GM15510 (cell line): ENCODE data around the gene TTN.

ENCODE experiments used
- POLR2A ChIP-seq: IDR thresholded peaks from 3 replicates; pipeline ENCODE4 v1.6.1; 2011; ENCODE audit warnings: borderline replicate concordance; ENCODE audit not compliant: insufficient read length; ENCODE audit errors: extremely low read depth

TTN gene

DNA sequence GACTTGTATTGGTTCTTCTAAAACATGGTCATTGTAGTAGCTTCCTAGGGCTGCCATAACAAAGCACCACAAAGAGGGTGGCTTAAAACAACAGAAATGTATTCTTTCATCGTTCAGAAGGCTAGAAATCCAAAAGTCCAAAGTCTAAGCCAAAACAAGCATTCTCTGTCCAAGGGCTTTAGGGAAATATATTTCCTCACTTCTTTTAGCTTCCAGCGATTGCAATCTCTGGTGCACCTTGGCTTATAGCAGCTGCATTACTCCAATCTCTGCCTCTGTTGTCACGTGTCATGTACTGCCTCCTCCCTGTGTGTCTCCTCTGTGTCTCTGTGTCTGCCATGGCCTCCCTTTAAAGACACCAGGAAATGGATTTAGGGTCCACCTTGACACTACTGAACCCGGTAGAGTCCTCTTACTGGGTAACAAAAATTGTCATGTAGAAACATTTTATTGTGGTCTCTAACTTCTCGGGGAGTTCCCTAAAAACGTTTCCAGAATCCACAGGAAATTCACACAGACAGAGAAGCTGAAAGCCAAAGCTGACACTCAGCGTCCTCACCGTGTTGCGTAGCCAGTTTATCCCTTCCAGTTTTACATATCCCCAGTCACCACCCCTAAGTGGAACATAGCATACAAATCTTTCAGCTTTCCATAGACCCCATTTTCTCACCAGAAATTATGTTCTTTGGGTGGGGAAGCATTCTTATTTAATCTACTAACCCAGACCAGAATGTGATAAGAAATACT is 20.7 kb upstream of the TTN start:
- TF ChIP-seq POLR2A, result no peak

DNA sequence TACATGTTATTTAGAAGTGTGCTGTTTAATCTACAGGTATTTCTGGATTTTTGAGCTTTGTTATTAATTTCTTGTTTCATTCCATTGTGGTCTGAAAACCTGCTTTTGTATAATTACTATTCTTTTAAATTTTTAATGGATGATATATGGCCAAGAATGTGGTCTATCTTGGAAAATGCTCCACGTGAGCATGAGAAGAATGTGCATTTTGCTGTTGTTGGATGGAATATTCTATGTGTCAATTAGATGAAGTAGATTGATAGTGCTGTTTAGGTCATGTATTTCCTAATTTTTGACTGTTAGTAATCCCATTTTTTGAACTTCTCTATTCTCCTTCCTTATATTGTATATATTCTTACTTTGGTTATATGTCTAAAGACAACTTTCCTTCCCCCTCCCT is 19.9 kb upstream of the TTN start:
- TF ChIP-seq POLR2A, result no peak

DNA sequence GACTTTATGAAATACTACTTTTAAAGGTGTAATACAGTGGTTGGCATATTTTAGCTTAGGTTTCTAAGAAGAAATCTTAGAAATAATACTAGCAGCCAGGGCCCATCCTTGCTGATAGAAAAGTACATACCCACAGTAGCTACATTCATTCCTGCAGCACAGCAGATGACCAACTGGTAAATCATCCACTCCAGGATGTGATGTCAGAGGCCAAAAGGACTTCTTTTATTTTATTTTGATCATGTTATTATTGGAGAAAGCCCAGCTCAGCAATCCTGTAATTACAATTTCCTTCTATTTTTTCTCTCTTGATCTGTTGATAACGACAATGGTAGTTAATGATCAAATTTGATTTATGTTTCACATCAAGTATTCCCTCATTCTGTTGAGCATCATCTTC is 18.0 kb upstream of the TTN start:
- no peak for TF ChIP-seq POLR2A

DNA sequence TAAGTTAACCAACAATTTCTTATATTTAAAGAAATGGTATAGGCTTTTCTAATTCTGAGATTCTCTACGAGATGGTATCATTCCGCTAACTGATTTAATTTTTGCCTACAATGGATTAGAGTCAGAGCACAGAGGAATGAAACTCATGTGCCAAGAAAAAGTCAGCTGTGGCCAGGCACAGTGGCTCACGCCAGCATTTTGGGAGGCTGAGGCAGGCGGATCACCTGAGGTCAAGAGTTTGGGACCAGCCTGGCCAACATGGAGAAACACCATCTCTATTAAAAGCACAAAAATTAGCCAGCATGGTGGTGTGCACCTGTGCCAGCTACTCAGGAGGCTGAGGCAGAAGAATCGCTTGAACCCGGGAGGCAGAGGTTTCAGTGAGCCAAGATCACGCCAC is 17.0 kb upstream of the TTN start:
- no peak for TF ChIP-seq POLR2A

DNA sequence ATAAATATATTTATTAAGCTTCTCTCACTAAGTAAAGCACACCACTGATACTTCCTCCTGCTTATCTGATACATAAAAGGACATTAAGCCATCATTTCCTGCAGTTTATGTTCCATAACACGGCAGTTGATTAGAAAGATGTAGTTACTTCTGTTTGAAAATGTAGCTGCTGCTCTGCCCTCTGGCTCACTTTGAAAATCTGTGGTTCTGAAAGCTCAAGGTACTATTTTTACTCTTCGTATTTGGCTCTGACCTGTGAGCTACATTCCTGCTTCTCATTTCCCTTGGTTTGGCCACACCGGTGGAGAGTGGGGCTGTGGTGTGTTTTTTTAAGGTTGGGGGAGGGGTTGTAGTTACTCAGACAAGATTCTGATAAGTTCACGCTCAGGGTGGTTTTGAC is 12.8 kb upstream of the TTN start:
- TF ChIP-seq POLR2A, result no peak

DNA sequence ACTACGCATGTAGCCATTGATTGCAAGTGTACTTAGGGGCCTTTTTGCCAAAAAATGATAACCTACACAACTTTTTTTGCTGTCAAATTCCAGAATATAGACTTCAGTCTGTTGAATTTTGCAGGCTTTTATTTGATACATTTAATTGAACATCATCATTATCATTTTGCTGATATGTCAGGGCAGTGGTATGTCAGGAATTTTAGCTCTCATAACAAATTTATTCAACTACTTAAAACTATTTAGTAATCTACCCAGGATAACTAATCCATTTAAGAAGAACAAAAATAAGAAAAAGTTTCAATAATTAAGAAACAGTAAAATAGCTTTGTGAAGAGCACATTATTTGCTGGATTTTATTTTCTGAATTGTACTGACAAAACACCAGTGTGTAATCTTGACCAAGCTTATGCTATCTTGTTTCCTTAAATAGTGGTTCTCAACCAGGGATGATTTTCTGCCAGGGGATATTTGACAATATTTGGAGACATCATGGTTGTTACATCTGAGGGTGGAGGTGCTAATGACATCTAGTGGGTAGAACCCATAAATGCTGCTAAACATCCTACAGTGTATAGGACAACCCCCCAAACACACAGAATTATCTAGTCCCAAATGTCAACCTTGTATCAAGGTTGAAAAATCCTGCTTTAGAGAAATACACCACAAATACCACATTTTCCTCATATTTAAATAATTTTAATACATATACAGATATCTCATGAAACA is 12.1 kb upstream of the TTN start:
- TF ChIP-seq POLR2A, result no peak

DNA sequence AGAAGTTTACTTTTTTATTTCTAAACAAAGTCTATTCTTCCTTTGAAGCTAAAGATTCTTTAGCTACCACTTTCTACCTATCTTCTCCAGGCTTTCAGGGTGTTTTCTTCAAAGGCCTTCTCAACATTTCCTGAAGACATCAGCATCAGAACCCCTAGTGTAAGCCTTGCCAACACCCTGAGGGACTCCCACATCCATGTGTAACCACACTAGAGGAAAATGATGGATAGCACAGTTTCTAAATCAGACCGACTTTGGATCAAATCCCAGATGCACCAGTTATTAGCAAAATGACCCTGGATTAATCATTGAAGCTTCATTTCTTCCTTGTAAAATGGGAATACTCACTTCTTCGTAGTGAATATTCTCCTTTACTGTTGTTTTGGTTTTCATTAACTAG is 4.7 kb upstream of the TTN start:
- TF ChIP-seq POLR2A, result no peak

DNA sequence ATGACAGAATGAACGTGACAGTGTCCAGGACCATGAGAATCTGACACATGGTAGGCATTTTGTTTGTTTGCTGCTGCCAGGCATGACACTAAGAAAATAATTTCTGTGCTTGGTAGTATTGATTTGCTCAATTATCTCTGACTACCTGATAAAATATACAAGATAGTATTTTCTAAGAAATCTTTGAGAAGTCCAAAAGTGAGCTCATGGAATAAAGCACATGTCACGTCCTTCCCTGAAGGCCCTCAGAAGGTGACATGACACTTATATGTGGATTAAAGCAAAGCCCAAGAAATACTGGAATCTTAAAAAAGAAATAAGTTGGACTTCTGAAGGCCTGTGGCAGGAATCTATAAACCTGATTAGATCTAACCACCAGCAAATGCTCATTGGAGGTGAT is 3.8 kb upstream of the TTN start:
- TF ChIP-seq POLR2A, result no peak

DNA sequence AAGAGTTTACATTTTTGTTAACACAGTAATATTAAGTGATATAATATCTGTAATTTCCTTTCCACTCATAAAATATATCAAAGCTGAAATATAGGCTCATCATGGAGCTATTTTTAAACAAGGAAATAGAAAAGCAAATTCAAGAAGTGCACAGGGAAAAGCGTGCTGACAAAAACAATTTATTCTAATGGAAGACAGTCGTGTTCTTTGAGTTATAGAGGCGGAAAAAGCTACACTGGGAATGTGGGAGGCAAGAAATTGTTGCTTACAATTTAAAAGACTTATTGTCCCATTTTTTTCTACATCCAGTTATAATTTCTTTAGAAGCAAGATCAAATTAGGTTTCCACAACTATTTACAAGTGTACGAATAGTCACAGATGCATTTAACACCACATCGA is 3.2 kb upstream of the TTN start:
- TF ChIP-seq POLR2A, result no peak

DNA sequence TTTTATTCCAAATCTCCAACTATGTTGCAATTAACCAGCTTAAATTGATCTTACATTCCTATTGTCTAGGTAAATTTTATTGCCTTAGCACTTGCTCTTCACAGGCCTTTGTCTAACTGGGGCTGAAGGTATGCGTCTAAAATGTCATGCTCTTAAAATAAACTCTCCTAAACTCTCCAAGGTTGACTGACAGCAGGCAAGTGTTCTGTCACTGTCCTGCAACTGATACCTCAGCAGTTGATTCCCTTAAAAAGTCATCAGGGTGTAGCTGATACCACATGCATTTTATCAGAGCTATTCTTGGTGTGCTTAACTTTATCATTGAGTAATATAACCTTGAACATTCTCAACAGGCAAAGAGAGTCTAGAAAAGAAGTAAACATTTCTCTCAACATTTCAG is 680 bp downstream of the TTN start:
- TF ChIP-seq POLR2A, result no peak

DNA sequence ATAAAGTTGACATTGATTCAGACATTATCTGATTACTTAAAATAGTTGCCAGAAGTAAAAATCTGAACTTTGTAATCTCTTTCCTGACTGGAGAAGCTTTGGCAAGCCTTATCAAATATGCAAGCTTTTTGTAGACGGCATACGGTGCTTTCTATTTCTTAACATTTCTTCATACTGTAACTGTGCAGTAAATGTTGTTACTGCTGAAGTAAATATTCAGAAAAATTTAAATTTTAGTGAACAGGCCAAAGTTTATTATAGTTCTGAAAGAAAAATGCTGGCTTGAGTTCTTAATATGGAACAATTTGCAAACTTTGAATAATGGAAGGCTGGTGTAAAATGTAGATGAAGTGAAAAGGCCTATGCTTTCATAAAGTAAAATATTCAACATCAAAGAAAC is 1.8 kb downstream of the TTN start:
- no peak for TF ChIP-seq POLR2A

DNA sequence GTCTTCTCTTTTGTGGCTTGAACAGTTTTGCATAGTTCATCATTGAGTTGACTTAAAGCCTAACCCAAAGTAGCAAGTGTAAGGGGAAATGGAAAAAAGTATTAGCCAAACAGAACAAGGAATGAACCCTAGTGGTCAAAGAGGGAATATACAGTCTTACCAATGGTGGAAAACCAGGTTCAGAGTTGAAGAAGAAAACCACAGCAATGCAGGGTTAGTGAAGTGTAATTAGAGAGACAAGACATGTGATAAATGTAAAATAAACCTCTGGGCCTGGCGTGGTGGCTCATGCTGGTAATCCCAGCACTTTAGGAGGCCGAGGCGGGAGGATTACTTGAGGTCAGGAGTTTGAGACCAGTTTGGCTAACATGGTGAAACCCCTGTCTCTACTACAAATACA is 2.4 kb downstream of the TTN start:
- no peak for TF ChIP-seq POLR2A

DNA sequence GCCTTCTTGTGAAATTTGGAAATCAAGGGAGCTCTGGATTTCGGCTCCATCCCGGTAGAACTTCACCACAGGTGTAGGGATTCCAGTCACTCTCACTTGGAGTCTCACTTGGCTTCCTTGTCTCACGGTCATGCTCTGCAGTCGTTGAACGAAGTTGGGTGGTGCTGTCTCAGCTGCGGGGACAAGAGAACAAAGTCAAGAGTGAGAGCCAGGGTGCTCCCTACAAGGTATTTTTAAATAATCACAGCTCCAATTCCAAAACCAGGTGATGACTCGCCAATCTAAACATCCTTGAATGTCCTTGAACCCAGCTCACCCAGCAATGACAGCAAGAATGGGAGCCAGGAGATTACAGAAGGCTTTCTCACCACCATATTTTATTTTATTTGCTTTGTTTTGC is 6.7 kb downstream of the TTN start:
- no peak for TF ChIP-seq POLR2A

DNA sequence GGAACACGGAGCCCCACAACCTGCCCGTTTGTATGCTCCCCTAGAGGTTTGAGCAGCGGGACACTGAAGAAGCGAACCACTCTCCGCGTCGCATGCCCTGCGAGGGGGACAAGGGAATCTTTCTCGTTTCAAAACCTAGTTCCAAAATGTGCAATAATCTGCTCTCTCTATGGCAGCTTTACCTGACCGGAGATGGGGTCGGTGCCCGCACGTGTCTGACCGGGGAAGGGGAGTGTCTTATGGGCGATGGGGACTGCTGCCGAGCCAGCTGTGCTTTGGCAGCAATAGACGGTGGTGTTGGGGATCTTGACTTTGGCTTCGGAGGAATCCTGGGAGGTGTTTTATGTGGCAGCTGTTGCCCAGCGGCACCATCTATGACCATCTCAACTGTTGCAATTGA is 7.9 kb downstream of the TTN start:
- no peak for TF ChIP-seq POLR2A

DNA sequence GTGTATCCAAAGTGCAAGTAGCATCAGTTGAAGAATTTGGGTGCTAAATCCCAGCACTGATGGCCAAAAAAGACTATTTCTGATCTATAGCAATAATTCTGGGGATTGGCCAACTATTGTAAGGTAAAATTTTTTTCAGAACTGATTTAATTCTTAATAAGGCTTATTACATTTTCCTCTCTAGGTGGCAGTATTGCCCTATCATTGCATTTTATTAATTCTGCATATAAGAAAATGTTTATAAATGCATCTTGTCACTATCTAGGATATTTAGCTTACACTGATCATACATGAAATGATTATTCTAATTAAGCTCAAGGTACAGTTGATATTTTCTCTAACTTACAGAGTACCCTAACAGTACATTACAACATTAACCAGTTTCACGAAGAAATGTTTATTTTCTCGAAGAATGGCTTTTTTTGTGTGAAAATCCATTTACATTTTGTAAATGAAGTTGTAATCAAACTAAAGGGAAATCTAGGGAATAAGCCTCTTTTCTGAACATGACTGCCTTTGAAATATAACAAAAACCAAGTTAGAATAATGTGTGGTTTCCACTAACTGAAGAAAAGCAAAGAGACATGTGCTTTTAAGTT is 11.0 kb downstream of the TTN start:
- TF ChIP-seq POLR2A, result no peak

DNA sequence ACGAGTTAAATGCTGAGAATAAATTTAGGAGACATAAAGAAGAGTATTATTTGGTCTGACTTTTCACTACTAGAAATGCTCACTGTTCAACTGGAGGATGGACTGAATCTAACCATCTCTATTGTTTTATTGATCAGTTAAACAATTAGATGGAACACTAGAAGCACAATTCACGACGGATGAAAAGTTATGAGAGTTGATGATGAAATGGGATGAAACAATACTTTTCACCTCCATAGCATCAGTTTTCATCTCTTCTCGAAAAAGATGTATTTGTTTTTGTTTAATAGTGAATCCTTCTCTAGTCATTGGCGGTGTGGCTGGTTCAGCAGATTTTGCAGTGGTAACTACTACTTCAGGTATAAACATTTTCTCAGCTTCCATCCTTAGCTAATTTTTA is 19.3 kb downstream of the TTN start:
- TF ChIP-seq POLR2A, result no peak
